ENCODE measurements around the gene MACROD2.

The MACROD2 gene

DNA sequence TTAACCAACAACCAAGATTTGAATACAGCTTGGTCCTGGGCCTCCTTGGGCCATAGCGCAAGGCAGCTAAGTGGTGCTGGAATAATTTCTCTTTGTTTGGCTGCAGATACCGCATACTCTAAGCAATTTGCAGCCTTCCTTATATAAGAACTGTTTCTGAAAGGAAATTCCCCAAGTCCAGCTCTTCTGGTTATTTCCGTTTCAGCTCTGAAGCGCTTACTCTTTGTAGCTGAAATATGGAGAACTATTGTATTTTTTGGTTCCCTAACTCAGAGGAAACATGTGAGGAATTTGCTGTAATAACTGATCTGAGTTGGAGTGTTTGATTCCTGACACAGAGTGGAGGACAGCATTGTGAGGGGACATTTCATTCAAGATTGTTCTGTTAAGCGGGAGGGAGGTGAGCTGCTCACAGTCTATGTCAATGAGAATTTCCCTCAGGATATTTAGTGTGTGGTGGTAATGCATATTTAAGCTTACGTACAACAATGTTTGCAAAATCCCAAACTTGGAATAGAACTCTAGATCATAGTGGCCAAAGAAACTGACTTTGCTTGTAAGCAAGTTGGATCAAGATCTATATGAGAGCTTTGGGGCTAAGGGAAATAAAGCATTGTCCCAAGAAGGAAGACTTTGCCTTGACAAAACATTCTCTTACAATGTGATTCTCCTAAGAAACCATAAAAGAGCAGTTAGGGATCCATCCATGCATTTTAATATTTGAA, 918.7 kb downstream of the MACROD2 start:
- ATAC-seq: no peak
- no peak for TF ChIP-seq OSR1 (CRISPR knock-in tag; IDR thresholded peaks at IDR 0.05)
- no peak for TF ChIP-seq ESRRG (CRISPR knock-in tag; IDR thresholded peaks at IDR 0.05)
- TF ChIP-seq, protein P1, sequence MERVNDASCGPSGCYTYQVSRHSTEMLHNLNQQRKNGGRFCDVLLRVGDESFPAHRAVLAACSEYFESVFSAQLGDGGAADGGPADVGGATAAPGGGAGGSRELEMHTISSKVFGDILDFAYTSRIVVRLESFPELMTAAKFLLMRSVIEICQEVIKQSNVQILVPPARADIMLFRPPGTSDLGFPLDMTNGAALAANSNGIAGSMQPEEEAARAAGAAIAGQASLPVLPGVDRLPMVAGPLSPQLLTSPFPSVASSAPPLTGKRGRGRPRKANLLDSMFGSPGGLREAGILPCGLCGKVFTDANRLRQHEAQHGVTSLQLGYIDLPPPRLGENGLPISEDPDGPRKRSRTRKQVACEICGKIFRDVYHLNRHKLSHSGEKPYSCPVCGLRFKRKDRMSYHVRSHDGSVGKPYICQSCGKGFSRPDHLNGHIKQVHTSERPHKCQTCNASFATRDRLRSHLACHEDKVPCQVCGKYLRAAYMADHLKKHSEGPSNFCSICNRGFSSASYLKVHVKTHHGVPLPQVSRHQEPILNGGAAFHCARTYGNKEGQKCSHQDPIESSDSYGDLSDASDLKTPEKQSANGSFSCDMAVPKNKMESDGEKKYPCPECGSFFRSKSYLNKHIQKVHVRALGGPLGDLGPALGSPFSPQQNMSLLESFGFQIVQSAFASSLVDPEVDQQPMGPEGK (CRISPR knock-in tag; IDR thresholded peaks at IDR 0.05; ENCODE audit: borderline replicate concordance): no peak
- TF ChIP-seq TOX (CRISPR knock-in tag; IDR thresholded peaks at IDR 0.05; ENCODE audit: borderline replicate concordance): no peak
- TF ChIP-seq SNAI2 (CRISPR knock-in tag; IDR thresholded peaks at IDR 0.05): no peak
- TF ChIP-seq, protein P2, sequence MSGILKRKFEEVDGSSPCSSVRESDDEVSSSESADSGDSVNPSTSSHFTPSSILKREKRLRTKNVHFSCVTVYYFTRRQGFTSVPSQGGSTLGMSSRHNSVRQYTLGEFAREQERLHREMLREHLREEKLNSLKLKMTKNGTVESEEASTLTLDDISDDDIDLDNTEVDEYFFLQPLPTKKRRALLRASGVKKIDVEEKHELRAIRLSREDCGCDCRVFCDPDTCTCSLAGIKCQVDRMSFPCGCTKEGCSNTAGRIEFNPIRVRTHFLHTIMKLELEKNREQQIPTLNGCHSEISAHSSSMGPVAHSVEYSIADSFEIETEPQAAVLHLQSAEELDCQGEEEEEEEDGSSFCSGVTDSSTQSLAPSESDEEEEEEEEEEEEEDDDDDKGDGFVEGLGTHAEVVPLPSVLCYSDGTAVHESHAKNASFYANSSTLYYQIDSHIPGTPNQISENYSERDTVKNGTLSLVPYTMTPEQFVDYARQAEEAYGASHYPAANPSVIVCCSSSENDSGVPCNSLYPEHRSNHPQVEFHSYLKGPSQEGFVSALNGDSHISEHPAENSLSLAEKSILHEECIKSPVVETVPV (CRISPR knock-in tag; IDR thresholded peaks at IDR 0.05): no peak
- no peak for TF ChIP-seq ISL1 (CRISPR knock-in tag; IDR thresholded peaks at IDR 0.05)
- TF ChIP-seq ARNTL (CRISPR knock-in tag; IDR thresholded peaks at IDR 0.05; ENCODE audit: borderline replicate concordance, low read depth): no peak
- no peak for TF ChIP-seq ZFP3 (CRISPR knock-in tag; IDR thresholded peaks at IDR 0.05)
- TF ChIP-seq BACH2 (CRISPR knock-in tag; IDR thresholded peaks at IDR 0.05; ENCODE audit: borderline replicate concordance): no peak
- TF ChIP-seq, protein P3, sequence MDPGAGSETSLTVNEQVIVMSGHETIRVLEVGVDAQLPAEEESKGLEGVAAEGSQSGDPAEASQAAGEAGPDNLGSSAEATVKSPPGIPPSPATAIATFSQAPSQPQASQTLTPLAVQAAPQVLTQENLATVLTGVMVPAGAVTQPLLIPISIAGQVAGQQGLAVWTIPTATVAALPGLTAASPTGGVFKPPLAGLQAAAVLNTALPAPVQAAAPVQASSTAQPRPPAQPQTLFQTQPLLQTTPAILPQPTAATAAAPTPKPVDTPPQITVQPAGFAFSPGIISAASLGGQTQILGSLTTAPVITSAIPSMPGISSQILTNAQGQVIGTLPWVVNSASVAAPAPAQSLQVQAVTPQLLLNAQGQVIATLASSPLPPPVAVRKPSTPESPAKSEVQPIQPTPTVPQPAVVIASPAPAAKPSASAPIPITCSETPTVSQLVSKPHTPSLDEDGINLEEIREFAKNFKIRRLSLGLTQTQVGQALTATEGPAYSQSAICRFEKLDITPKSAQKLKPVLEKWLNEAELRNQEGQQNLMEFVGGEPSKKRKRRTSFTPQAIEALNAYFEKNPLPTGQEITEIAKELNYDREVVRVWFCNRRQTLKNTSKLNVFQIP (CRISPR knock-in tag; IDR thresholded peaks at IDR 0.05; ENCODE audit: borderline replicate concordance, low read depth): no peak
- TF ChIP-seq PPARA (CRISPR knock-in tag; IDR thresholded peaks at IDR 0.05; ENCODE audit: borderline replicate concordance): no peak
- no peak for TF ChIP-seq ZNF8 (CRISPR knock-in tag; IDR thresholded peaks at IDR 0.05)
- no peak for TF ChIP-seq CSDC2 (CRISPR knock-in tag; IDR thresholded peaks at IDR 0.05)
- TF ChIP-seq ZNF70 (CRISPR knock-in tag; IDR thresholded peaks at IDR 0.05): no peak
- no peak for TF ChIP-seq ZNF565 (CRISPR knock-in tag; conservative IDR thresholded peaks at IDR 0.05; ENCODE audit: low read depth)
- TF ChIP-seq, protein P4, sequence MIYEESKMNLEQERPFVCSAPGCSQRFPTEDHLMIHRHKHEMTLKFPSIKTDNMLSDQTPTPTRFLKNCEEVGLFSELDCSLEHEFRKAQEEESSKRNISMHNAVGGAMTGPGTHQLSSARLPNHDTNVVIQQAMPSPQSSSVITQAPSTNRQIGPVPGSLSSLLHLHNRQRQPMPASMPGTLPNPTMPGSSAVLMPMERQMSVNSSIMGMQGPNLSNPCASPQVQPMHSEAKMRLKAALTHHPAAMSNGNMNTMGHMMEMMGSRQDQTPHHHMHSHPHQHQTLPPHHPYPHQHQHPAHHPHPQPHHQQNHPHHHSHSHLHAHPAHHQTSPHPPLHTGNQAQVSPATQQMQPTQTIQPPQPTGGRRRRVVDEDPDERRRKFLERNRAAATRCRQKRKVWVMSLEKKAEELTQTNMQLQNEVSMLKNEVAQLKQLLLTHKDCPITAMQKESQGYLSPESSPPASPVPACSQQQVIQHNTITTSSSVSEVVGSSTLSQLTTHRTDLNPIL (CRISPR knock-in tag; IDR thresholded peaks at IDR 0.05; ENCODE audit: low read depth): no peak
- no peak for TF ChIP-seq TCF4 (CRISPR knock-in tag; IDR thresholded peaks at IDR 0.05; ENCODE audit: borderline replicate concordance)
- TF ChIP-seq GLIS3 (CRISPR knock-in tag; IDR thresholded peaks at IDR 0.05): no peak

DNA sequence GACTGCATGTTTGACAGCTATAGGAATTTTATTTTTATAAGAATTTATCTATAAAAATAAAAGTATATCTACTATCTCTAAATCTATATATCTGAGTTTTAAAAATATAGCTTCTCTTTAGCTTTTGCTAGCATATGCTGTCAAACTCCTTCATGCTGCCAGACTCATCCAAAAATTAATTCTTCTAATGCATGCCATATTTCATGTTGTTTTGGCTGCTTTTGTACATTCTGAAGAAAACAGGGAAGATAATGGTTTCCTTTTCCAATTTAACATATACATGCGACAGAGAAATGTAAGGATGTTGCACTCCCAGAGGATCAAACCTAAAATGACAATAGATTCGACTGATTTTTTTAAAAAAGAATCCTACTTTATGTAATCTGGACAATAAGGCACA, 919.3 kb downstream of the MACROD2 start:
- ATAC-seq: no peak
- TF ChIP-seq, protein P5, sequence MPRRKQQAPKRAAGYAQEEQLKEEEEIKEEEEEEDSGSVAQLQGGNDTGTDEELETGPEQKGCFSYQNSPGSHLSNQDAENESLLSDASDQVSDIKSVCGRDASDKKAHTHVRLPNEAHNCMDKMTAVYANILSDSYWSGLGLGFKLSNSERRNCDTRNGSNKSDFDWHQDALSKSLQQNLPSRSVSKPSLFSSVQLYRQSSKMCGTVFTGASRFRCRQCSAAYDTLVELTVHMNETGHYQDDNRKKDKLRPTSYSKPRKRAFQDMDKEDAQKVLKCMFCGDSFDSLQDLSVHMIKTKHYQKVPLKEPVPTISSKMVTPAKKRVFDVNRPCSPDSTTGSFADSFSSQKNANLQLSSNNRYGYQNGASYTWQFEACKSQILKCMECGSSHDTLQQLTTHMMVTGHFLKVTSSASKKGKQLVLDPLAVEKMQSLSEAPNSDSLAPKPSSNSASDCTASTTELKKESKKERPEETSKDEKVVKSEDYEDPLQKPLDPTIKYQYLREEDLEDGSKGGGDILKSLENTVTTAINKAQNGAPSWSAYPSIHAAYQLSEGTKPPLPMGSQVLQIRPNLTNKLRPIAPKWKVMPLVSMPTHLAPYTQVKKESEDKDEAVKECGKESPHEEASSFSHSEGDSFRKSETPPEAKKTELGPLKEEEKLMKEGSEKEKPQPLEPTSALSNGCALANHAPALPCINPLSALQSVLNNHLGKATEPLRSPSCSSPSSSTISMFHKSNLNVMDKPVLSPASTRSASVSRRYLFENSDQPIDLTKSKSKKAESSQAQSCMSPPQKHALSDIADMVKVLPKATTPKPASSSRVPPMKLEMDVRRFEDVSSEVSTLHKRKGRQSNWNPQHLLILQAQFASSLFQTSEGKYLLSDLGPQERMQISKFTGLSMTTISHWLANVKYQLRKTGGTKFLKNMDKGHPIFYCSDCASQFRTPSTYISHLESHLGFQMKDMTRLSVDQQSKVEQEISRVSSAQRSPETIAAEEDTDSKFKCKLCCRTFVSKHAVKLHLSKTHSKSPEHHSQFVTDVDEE (CRISPR knock-in tag; IDR thresholded peaks at IDR 0.05): no peak
- TF ChIP-seq TCF4 (CRISPR knock-in tag; IDR thresholded peaks at IDR 0.05; ENCODE audit: borderline replicate concordance) (no peak), RARB (CRISPR knock-in tag; IDR thresholded peaks at IDR 0.05) (no peak), ZNF8 (CRISPR knock-in tag; IDR thresholded peaks at IDR 0.05) (no peak), ZNF70 (CRISPR knock-in tag; IDR thresholded peaks at IDR 0.05) (no peak), ZFP3 (CRISPR knock-in tag; IDR thresholded peaks at IDR 0.05) (no peak), PPARA (CRISPR knock-in tag; IDR thresholded peaks at IDR 0.05; ENCODE audit: borderline replicate concordance) (no peak), SNAI2 (CRISPR knock-in tag; IDR thresholded peaks at IDR 0.05) (no peak), ZNF565 (CRISPR knock-in tag; conservative IDR thresholded peaks at IDR 0.05; ENCODE audit: low read depth) (no peak), CSDC2 (CRISPR knock-in tag; IDR thresholded peaks at IDR 0.05) (no peak), ISL1 (CRISPR knock-in tag; IDR thresholded peaks at IDR 0.05) (no peak), ARNTL (CRISPR knock-in tag; IDR thresholded peaks at IDR 0.05; ENCODE audit: borderline replicate concordance, low read depth) (no peak)
- TF ChIP-seq, protein P3 (CRISPR knock-in tag; IDR thresholded peaks at IDR 0.05; ENCODE audit: borderline replicate concordance, low read depth): no peak
- TF ChIP-seq, protein P1 (CRISPR knock-in tag; IDR thresholded peaks at IDR 0.05; ENCODE audit: borderline replicate concordance): no peak
- TF ChIP-seq, protein P2 (CRISPR knock-in tag; IDR thresholded peaks at IDR 0.05): no peak
- TF ChIP-seq, protein P4 (CRISPR knock-in tag; IDR thresholded peaks at IDR 0.05; ENCODE audit: low read depth): no peak
